ENCODE measurements around the gene ZNF846.
"Not testable (repeated sequence)": the region's sequence is repeated elsewhere in the genome, so short reads cannot be mapped to it uniquely, and the experiment has no call there.

Gene ZNF846

DNA sequence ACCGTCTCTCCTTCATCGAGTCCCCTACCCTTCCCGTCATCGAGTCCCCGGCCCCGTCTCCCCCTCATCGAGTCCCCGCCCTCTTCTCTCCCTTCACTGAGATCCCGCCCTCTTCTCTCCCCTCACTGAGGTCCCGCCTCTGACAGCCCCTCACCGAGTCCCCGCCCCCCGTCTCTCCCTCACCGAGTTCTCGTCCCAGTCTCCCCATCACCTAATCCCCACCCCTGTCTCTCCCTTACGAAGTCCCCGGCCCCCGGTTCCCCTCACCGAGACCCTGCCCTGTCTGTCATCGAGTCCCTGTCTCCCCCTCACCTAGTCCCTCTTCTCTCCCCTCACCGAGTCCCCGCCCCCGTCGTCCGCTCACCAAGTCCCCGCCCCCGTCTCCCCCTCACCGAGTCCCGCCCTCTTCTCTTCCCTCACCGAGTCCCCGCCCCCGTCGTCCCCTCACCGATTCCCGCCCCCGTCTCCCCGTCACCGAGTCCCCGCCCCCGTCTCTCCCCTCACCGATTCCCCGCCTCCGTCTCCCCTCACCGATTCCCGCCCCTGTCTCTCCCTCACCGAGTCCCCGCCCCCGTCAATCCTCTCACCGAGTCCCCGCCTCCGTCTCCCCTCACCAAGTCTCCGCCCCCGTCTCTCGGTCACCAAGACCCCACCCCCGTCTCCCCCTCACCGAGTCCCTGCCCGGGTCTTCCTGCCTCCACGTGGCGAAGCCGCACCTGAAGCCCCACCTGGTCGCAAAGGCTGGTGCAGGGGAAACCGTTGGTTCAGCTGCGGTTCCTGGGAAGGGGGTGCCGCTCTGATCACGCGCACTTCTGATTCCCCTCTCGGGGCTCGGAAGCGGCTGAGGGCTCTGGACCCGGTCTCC is 23.9 kb upstream of the ZNF846 start:
- TF ChIP-seq, protein P1, sequence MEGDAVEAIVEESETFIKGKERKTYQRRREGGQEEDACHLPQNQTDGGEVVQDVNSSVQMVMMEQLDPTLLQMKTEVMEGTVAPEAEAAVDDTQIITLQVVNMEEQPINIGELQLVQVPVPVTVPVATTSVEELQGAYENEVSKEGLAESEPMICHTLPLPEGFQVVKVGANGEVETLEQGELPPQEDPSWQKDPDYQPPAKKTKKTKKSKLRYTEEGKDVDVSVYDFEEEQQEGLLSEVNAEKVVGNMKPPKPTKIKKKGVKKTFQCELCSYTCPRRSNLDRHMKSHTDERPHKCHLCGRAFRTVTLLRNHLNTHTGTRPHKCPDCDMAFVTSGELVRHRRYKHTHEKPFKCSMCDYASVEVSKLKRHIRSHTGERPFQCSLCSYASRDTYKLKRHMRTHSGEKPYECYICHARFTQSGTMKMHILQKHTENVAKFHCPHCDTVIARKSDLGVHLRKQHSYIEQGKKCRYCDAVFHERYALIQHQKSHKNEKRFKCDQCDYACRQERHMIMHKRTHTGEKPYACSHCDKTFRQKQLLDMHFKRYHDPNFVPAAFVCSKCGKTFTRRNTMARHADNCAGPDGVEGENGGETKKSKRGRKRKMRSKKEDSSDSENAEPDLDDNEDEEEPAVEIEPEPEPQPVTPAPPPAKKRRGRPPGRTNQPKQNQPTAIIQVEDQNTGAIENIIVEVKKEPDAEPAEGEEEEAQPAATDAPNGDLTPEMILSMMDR (IDR thresholded peaks at IDR 0.05; ENCODE audit: insufficient read depth, low read length, missing control alignments): no peak
- CTCF ChIA-PET: interaction anchor here (2.0 to 2.1 kb wide), 2 partner anchors 167 to 587 kb away, joined by 7 to 16 read pairs; no protein-coding TSS in a partner anchor

DNA sequence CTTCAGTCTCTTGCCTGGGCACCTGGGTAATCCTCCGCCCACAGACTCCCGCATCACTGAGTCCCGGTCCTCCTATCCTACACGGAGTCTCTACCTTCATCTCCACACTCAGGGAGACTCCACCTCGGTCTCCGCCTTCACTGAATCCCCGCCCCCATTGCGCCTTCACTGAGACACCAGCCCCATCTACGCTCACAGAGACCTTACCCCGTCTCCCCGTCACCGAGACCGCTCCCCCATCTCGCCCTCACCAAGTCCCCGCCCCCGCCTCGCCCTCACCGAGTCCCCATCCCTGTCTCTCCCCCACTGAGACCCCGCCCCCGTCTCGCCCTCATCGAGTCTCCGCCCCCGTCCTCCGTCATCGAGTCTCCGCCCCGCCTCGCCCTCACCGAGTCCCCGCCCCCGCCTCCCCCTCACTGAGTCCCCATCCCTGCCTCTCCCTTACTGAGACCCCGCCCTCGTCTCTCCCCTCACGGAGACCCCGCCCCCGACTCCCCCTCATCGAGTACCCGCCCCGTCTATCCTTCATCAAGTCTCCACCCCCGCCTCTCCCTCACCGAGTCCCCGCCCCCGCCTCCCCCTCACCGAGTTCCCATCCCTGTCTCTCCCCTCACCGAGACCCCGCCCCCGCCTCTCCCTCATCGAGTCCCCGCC is 23.1 kb upstream of the ZNF846 start:
- POLR2A ChIA-PET: no interaction called here
- peak; percentile 73 for DNase-seq (ENCODE audit: low read depth, low spot score)
- H3K4me3 ChIP-seq (ENCODE audit: low read depth, low read length): peak overlapping the region; percentile 80
- CTCF ChIA-PET: interaction anchor here (1.4 to 3.9 kb wide), 5 partner anchors 163 to 586 kb away, joined by 4 to 40 read pairs (median 16); partner anchors contain the start of genes ZNF121 and ZNF561
- TF ChIP-seq, protein P1 (IDR thresholded peaks at IDR 0.05; ENCODE audit: insufficient read depth, low read length, missing control alignments): no peak

More for the DNA sequence above, 23.9 kb upstream of the ZNF846 start:
- H3K4me3 ChIP-seq (ENCODE audit: low read depth, low read length): peak overlapping the region; percentile 87
- POLR2A ChIA-PET: no interaction called here
- no peak for DNase-seq (ENCODE audit: low read depth, low spot score)

GRCh38 chr19:9791073-9791367 is 22.5 kb upstream of the ZNF846 start:
- CTCF ChIA-PET: interaction anchor here (0.8 to 3.9 kb wide), 7 partner anchors 158 to 586 kb away, joined by 3 to 40 read pairs (median 7); partner anchors contain the start of genes ZNF121 and ZNF561
- POLR2A ChIA-PET; DNase-seq (ENCODE audit: low read depth, low spot score): not testable (repeated sequence)
- H3K4me3 ChIP-seq (ENCODE audit: low read depth, low read length): peak overlapping the region; percentile 64; the same call in 1 of the 2 replicates

- DNase-seq (ENCODE audit: low read depth, low spot score); POLR2A ChIA-PET; H3K4me3 ChIP-seq (ENCODE audit: low read depth, low read length): not testable (repeated sequence)
- CTCF ChIA-PET: interaction anchor here (1.0 to 3.9 kb wide), 5 partner anchors 19 to 585 kb away, joined by 3 to 40 read pairs (median 16); partner anchors contain the start of genes ZNF121 and ZNF561
Observed at GRCh38 chr19:9789579-9789978, 21.0 kb upstream of the ZNF846 start.

- POLR2A ChIA-PET: no interaction called here
- DNase-seq (ENCODE audit: low read depth, low spot score): no peak
- TF ChIP-seq, protein P1 (IDR thresholded peaks at IDR 0.05; ENCODE audit: insufficient read depth, low read length, missing control alignments): no peak
- H3K4me3 ChIP-seq (ENCODE audit: low read depth, low read length): no peak overlapping the region
- CTCF ChIA-PET: interaction anchor here (1.2 to 3.9 kb wide), 4 partner anchors 161 to 584 kb away, joined by 3 to 39 read pairs (median 23); partner anchors contain the start of gene ZNF121
Observed at GRCh38 chr19:9789066-9789465, 20.5 kb upstream of the ZNF846 start.

DNA sequence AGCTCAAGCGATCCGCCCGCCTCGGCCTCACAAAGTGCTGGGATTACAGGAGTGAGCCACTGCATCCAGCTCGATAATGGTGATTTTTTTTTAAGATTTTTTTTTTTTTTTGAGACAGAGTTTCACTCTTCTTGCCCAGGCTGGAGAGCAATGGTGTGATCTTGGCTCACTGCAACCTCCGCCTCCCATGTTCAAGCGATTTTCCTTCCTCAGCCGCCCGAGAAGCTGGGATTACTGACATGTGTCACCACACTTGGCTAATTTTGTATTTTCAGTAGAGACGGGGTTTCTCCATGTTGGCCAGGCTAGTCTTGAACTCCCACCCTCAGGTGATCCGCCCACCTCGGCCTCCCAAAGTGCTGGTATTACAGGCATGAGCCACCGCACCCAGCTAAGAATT is 20.1 kb upstream of the ZNF846 start:
- CTCF ChIA-PET: interaction anchor here (1.2 to 3.9 kb wide), 5 partner anchors 9 to 202 kb away, joined by 4 to 39 read pairs (median 8); partner anchors contain the start of gene ZNF121
- H3K4me3 ChIP-seq (ENCODE audit: low read depth, low read length); DNase-seq (ENCODE audit: low read depth, low spot score): not testable (repeated sequence)
- POLR2A ChIA-PET: interaction anchor here (0.6 kb wide), 1 partner anchor 144 kb away, joined by 4 read pairs; no protein-coding TSS in a partner anchor

DNA sequence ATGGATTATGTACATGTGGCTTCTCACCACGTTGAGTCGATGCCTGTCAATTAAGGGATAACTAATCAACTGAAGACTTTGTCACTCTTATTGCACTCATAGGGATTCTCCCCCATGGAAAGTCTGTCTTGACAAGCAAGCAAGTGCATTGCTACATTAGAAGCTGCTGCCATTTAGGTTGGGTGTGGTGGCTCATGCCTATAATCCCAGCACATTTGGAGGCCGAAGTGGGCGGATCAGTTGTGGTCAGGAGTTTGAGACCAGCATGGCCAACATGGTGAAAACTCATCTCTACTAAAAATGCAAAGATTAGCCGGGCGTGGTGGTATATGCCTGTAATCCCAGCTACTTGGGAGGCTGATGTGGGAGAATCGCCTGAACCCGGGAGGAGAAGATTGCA is 18.3 kb upstream of the ZNF846 start:
- POLR2A ChIA-PET: no interaction called here
- no peak overlapping the region for H3K4me3 ChIP-seq (ENCODE audit: low read depth, low read length)
- no peak for DNase-seq (ENCODE audit: low read depth, low spot score)
- TF ChIP-seq, protein P1 (IDR thresholded peaks at IDR 0.05; ENCODE audit: insufficient read depth, low read length, missing control alignments): no peak
- CTCF ChIA-PET: interaction anchor here (2.8 kb wide), 1 partner anchor 162 kb away, joined by 38 read pairs; no protein-coding TSS in a partner anchor
